ENCODE results near the gene BAZ2A.

GRCh38 chr12:56600753-56601152 is 29.4 kb downstream of the BAZ2A start:
- TF ChIP-seq CTCF (IDR thresholded peaks at IDR 0.05; ENCODE audit: insufficient read depth, low read depth, low read length), result no peak
- TF ChIP-seq EZH2 (IDR thresholded peaks at IDR 0.05; ENCODE audit: insufficient read depth, low read length), result no peak

Data from astrocyte (in vitro differentiated cells and primary cell).